HUDEP-2 (cell line): ENCODE data around the gene UNC93B1.

ENCODE experiments used
- DNase-seq, 76 experiments: peaks; one replicate each; lab custom pipeline; 2025; ENCODE audit not compliant: unreplicated experiment in 76 of 76; lab: John Stamatoyannopoulos, UW

Gene UNC93B1

DNA sequence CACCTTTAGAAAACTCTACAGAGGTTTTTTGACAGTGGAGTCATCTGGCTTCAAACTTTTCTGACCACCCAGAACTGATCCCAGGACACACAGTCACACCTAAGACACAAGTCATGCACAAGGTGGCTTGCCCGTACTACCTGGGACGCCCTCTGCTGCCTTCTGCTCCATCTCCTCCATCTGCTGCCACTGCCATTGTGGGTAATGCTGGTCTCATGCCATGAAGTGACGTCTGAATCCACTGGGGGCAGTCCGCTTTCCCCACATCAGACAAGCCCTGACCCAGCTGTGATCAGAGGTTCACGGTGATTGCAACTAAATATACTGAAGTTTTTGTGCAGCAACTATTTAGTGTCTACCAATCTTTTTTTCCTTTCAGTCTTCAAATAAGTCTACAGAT lies 21.1 kb upstream of the UNC93B1 start:
- DNase-seq = peak in 10 of 76 experiments; percentile 8 to 31 (median 18)

DNA sequence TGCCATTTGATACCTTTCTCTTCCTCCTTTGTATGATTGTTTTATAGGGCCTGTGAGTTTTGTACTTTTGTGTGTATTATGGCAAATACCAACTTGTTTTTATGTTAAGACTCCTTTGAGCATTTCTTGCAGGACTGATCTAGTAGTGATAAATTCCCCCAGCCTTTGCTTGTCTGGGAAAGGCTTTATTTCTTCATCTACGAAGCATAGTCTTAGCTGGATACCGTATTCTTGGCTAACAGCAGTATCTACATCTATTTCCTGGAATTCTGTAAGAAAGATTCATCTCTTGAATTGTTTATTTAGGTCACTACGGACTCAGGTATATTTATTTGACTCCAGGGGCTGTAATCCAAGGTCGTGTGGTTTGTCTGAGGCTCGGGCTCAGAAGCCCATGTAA lies 20.6 kb upstream of the UNC93B1 start:
- no peak for DNase-seq

DNA sequence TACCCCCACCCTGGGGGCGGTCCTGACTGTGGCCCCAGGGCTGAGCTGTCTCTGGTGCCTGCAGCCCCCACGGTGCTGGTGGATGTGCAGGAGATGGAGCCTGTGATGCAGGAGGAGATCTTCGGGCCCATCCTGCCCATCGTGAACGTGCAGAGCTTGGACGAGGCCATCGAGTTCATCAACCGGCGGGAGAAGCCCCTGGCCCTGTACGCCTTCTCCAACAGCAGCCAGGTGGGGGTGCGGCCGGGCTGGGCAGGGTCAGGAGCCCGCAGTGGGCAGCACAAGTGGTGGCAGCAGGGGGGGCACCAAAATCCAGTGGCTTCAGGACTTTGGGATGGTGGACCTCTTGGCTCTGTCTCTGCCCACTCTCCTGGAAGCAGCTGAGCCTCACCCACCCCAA lies 18.6 kb upstream of the UNC93B1 start:
- DNase-seq = no peak

DNA sequence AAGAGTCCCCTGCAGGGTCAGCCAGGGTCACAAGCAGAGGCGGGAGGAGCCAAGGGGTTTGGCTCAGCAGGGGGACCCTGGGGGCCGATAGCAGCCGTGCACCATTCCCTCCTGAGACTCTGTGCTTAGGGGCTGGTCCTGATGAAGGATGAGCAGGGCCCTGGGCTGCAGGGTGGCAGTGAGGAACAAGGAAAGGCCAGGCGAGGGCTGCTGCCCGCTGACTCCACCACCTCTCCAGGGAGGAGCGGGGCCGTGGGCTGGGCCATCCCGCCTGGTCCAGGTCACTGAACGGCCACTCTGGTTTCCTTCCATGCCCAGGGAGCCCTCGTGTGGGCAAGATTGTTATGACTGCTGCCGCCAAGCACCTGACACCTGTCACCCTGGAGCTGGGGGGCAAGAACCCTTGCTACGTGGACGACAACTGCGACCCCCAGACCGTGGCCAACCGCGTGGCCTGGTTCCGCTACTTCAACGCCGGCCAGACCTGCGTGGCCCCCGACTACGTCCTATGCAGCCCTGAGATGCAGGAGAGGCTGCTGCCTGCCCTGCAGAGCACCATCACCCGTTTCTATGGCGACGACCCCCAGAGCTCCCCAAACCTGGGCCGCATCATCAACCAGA lies 17.4 kb upstream of the UNC93B1 start:
- DNase-seq = no peak

DNA sequence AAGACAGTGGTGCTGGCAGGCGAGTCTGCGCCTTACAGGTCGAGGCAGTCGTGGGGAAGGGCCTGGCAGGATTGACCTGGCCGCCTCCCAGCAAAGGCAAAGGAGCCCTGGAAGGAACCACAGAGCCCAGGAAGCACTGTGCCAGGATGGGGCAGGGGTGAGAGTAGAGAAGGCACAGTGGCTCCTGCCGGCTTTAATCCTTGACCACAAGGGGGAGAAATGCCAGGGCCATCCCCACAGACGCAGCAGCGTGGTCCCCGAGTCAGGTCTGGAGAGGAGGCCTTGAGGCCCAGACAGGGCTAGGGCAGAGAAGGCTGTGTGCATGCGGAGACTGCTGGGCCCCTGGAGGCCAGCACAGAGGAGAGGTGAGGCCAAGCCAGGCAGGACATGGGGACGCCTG lies 16.7 kb upstream of the UNC93B1 start:
- peak in 17 of 76 experiments; percentile 11 to 43 (median 26) for DNase-seq

DNA sequence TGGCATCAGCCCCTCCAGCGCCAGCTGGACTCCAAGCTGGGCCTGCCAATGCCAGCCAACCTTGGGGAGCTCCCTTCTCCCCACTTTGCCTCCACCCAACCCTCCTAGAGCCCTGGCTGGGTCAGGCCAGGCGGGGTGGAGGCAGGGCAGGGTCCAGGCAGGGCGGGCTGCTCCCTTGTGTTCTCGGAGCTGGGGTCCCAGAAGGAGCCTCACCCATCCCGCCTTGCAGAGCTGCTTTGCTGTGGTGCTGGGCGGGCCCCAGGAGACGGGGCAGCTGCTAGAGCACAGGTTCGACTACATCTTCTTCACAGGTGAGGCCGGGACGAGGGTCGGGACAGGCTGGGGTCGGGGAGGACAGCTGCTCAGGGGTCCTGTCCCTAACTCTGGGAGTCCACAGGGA lies 15.6 kb upstream of the UNC93B1 start:
- DNase-seq = no peak

DNA sequence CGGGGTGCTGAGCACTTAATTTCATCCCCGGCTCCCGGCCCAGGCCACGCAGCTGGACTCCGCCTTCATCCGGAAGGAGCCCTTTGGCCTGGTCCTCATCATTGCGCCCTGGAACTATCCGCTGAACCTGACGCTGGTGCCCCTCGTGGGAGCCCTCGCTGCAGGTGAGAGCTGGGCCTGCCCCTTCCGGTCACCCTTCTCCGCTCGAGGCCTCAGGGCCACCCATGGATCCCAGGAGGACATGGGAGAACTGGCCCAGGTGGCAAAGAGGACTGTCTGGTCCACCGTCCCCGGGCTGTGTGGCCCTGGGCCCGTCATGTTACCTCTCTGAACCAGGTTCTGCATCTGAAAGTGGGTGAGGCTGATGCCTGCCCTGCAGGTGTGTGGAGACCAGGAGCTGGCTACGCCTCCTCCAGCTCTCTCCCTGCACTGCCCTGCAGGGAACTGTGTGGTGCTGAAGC lies 14.9 kb upstream of the UNC93B1 start:
- no peak for DNase-seq

DNA sequence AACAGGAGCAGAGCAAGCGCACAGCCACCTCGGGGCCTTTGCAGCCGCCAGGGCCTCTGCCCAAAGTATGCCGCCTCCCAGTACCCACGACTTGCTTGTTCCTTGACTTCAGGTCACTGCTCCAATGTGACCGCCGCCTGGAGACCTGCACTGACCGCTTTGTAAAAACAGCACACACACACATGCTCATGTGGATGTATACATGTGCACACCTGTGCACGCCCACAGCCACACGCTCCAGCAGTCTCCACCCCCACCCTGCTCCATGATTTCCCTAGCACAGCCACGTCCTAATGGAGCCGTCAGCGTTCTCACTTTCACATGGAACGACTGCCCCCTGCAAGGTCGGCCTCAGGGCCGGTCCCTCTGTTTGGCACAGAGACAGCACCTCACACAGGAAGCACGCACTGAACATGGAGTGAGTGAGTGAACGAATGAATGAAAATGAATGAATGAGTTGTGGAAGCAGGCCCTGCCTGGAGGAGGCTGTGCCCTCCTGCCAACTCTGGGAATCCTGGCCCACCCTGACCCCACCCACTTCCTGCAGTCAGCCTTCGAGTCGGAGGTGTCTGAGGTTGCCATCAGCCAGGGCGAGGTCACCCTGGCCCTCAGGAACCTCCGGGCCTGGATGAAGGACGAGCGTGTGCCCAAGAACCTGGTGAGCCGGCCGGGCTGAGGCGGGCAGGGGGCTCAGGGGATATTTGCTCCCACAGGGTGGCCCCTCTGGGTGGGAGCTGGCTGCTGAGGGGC lies 14.3 kb upstream of the UNC93B1 start:
- DNase-seq = no peak

DNA sequence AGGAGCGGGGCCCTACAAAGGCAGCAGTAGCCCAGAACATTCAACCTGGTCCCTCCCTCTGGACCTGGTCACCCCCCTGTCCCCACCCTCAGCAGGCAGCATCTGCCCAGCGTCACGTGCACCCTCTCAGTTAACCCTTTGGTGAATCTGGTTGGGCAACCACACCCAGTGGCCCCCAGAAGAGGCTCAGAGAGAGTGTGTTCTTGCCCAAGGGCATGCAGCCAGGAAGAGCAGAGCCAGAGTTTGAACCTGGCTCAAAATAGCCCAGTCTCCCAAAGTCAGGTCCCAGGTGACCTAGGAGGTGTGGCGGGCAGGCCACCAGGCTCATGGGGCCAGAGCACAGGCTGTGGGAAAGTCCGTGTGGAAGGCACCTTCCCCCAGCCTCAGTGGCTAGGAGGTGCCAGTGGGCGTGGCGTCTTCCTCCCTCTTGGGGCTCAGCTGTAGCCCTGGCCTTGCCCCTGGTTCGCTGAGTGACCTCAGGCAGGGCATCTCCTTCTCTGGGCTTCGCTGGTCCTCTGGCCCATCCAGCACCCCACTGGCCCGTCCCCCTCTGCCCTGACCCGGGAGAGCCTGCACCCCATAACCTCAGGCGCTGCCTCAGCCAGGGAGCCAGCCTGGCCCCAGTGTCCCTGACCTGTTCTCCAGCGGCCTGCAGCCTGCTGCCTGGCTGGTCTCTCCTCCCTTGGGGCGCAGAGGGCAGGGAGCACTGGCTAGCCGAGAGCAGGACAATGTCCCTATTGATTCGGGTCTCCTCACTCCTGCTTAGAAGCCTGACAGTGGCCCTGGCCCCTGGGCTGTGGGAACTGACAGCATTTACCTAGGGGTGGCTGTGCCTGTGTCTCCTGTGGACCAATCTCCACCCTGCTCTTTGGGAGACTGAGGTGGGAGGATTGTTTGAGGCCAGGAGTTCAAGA lies 13.3 kb upstream of the UNC93B1 start:
- peak in 50 of 76 experiments; percentile 12 to 68 (median 39) for DNase-seq

DNA sequence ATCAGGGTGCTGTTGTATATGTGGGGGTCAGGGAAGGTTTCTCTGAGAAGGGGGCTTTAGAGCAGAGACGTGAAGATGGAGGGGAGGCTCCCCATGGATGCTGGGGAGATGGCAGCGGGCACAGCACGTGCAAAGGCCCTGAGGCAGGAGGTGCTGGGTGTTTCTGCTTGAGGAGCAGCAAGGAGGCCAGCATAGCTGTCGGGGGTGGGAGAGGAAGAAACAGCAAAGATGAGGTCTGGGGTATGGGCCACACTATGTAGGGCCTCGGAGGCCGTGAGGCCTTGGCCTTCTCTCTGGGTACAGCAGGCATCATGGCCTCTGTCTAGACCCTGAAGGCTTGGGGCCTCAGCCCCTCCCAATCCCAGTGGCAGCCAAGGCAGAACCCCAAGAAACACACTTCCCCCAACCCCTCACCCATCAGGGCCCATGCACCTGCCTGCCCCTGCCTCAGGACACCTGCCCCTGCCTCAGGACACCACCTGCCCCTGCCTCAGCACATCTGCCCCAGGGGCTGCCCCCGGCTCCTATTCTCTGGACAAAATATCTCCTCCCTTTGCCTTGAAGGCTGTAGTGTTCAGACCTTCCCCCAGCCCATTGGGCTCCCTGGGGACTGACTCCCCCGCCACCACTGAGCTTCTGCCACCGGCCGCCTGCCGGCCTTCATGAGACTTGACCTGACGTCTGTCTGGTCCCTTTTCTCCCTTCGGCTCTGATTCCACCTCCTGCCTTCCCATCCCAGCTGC lies 12.4 kb upstream of the UNC93B1 start:
- no peak for DNase-seq

DNA sequence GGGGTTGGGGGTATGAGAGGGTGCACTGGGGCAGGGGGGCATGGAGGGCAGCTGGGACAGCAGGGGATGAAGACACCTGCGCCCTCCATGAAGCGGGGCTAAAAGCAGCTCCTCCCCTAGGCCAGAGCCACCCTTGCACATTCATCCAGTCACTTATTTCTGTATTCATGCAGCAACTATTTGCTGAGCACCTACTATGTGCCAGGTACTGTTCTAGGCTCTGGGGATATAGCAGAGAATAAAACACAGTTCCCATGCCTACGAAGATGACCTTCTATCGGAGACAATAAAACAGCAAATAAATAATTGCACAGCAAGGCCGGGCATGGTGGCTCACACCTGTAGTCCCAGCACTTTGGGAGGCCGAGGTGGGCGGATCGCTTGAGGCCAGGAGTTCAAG lies 11.6 kb upstream of the UNC93B1 start:
- no peak for DNase-seq

DNA sequence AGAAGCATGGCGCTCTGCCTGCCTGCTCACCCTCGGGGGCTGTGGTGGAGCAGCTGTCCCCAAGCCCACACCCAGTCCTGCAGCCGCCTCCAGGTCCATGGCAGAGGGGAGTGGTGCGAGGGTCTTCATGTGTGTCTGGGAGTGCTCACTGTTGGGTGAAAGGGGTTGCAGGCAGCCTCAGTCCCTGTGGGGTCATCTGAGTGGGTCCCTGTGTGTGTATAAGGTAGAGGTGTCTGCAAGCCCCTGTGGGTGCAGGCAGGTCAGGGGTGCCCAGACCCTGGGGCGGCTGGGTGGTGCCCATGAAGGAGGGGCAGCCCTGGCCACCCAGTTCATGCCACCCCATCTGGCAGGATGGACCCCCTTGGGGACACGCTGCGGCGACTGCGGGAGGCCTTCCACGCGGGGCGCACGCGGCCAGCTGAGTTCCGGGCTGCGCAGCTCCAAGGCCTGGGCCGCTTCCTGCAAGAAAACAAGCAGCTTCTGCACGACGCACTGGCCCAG lies 11.1 kb upstream of the UNC93B1 start:
- DNase-seq = no peak

DNA sequence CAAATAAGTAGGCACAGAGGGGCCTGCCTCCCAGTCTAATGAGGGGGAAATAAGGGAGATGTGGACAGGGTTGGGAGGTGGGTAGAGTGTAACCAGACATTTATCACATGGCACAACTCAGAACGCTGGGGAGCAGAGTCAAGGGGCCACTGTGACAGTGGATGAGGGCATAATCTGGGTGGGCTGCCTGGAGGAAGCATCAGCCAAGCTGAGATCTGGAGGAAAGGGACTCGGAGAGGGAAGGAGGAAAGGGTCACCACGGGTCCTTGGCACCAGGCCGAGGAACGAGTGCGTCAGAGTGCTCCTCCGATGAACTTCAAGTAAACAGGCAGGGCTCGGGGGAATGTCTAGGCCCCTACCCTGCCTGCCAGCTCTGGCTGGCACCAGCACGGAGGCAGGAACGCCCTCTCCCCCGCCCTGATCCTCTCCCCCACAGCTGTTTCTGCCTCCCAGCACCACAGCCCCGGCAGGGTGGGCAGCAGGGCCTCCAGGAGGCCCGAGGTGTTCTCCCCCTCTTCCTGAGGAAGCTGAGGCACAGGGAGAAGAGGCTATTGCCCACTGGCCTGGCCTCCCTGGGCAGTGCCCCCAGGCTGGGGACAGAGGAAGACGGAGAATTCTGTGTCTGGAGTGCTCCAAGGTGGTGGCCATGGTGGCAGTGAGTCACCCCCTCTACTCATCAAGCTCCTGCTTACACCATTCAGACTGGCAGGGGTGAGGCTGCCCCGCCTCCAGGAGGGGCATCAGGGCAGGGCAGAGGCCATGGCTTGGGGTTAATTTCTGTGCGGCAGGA lies 10.5 kb upstream of the UNC93B1 start:
- DNase-seq = peak in 70 of 76 experiments; percentile 25 to 83 (median 60)

DNA sequence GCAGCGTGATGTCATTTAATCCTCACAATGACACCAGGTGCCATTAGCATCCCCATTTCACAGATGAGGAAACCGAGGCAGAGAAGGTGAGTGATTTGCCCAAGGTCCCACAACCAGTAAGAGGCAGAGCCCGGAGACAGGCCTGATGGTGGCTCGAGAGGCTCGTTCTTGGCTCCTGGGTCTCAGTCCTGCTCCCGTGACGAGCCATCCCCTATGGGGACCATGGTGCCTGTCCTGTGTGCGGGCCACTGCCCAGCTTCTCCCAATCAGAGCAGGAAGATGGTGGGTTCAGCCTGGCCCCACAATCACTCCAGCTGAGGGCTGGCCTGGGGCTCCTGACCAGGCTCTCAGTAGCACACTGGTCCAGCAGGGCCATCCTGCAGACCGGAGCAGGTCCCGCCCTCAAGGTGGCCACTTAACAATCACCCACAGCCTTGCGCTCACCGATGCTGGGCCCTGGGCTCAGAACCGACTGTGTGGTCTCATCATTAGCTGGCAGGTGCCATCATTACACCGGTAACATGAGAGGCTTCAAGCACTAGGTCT lies 9.8 kb upstream of the UNC93B1 start:
- no peak for DNase-seq

DNA sequence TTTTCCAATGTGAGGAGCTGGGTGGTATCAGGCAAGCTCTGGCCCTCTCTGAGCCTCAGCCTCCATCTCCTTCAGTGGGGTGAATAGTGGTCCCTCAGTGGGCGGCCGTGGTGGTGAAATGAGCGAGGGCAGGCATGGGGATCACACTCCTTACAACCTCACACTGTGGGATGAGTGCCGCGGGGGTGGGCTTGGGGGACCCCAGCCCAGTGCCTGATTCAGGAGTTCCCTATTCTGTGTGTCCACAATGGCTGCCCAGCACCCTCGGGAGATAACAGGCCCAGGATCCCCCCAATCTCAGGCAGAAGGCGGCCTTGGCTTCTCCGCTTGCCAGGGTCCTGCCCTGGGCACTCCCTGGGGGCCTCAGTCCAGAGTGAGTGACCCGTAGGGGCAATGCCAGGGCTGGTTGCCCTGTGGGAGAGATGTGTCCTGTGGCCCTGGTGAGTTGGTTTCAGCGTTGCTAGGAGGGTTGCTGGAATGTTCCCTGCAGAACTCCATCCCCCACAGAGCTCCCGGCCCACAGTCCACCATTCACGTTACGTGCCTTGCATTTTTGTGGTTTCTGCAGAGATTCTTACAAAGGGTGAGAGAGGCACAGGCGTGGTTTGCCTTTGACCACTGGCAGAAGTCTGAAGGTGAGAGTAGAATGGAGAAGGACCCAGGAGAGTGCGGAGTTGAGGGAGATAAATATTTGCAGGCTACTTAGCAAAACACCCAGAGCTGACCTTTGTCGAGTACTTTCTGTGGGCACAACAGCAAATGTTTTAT lies 9.1 kb upstream of the UNC93B1 start:
- no peak for DNase-seq

DNA sequence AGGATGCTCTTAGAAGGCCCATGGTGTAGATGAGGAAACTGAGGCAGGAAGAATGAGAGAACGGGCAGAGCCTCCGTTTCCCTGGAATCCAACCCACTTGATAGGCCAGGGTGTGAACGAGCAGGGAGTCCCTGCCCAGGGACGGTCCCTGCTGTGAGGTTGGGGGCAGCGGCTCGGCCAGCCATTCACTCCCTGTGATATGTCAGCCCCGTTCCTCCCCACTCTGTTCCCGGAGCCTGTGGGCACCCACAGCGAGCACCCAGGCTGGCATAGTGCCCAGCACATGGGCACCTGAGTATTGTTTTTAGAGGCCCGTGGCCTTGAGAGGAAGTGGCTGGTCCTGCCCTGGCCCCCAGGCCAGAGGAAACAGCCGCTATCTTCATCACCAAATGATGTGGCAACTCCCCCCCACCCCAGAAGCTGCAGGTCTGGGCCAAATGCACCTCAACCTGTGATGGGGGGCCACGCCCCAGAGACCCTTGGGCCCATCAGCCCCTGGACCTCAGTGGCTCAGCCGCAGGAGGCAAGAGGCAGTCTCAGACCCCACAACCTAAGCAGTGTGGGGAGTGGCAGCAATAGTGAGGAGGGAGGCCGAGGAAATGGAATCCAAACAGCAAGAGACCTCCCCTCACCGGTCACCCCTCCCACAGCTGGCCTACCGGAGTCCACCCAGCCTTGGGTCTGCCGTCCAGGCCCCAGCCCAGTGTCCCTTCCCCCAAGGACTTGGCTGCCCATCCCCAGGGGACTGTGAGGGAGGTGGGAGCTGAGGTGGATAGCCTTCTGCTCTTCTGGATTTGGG lies 8.3 kb upstream of the UNC93B1 start:
- no peak for DNase-seq

DNA sequence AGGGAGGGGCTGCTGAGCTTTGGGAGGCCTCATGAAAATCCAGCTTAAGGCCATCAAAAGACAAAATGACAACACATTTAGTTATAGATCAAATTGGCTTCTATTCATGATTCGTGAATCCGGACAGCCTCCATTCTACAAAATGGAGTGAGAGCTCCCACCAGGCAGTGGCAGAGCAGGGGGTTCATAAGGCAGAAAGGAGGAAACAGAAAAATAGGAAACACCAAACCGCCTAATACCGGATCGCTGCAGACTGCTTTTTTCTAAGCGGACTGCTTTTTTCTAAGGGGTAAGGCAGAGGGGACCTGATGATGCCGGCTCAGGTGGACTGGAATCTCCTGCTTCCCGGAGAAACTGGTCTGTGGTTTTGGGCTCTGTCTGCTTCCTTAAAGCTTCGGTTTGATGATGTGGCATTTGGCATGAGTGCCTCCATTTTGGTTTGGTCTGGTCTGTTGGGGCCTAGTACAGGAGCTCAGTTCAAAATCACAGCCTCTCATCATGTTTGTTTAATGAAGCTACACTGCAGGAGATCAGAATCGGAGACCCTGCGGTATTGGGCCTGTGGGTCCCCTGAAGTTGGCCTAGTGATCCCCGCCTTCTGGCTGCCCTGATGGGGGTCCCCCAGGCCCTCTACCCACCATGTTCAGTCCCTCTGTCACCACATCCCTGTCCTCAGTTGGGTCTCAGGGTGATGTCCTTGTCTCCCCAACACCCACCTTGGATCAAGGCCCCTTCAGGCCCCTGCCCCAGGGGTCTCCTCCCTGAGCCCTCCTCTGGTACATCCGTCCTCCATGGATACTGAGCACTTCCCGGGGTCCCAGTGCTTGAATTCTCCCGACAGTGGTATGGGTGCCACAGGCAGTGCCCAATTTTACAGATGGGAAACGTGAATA lies 7.4 kb upstream of the UNC93B1 start:
- DNase-seq = no peak
